A549 treated with AZD9567 at 1 μM for 4 hours (cell line): ENCODE data around the gene C12orf60. TPM values are rescaled to one million over a fixed set of nuclear protein-coding genes. Genes with fewer than 3 reads are reported as not detected.

Experiments
- total RNA-seq: library from RNA; stranded (reverse); fragments of 200-300 nt; extraction: Qiagen RNA extraction; gene quantifications from 5 replicates; pipeline ENCODE4 v1.2.3, GENCODE V29; 2022; ENCODE audit not compliant: insufficient read depth

C12orf60 gene, protein sequence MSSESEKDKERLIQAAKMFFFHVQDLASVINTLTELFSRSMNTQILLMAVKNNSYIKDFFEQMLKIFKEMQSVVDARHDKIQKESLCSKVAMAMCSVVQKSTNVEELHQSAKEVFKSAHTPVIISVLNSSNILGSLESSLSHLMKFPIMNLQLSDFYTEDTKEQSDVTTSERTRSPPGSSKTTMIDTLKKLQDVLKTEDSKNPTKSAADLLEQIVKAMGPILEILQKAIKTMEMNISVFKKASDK
- 1.4 to 2.2 TPM (median 1.7 TPM) in 4 of 5 replicates, not detected in the other for total RNA-seq

DNA sequence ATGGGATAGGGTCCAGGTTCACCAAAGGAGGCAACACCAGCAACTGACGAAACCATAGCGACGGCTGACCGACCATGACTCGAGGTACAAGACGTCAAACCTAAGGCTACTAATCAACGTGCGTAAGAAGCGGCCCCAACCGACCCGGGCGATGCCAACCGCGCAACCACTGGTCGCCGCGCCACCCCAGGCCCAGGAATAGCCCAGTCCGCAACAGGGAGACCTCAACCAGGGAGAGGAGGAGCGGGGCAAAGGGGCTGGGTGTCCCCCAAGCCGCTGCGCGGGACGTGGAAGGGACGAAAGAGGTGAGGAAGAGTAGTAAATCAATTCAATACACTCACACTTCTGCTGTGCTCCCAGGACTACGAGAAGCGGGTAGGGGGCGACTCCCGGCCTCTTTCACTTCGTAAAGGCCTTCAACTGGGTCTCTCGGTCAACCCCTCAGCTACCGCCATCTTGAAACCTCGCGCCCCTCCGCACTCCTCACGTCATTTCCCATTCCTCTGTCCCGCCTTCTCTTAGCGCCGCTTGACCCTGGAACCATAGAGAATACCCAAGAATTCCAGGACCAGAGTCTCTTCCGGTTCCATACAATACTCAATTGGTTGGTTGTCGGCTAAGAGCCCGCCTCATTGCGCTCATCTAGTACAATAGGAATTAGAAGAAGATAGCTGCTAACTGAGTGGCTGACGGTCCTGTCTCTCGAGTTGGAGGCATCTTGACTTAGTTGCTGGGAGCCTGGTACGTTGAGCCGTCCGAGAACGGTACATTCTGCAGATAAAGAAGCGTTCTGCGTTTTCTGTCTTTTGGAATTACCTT is at the start of gene C12orf60, which contains the start of gene WBP11:
Gene C12orf60, plus strand, starts transcription at position 660 of the 819 bp plus-strand sequence. CDS start 19,266 bp downstream, outside the sequence.
Gene WBP11, minus strand, starts transcription at position 468 of the 819 bp plus-strand sequence. CDS start 2,095 bp downstream, outside the sequence.

GRCh38 chr12:14814014-14814413 is 10.5 kb downstream of the C12orf60 start, which contains the start of gene SMCO3:
Gene SMCO3, minus strand, starts transcription at chr12:14814182. Its CDS starts 7,502 bp downstream, at chr12:14806680.

GRCh38 chr12:14843425-14843887 is 40.0 kb downstream of the C12orf60 start, which contains the start of gene ART4:
Gene ART4, minus strand, starts transcription at chr12:14843526. Its CDS starts 413 bp downstream, at chr12:14843113.

Other genes with a start within 250 kb of the C12orf60 start
- gene PLBD1, start 235.8 kb upstream of the C12orf60 start, total RNA-seq = 3.0 to 4.6 TPM (median 4.4 TPM) in 5 replicates
- gene GUCY2C, start 107.1 kb upstream of the C12orf60 start, total RNA-seq = 0.02 to 0.07 TPM in 2 of 5 replicates, not detected in the others
- gene WBP11, start 192 bp upstream of the C12orf60 start, total RNA-seq = 44.1 to 48.9 TPM (median 47.0 TPM) in 5 replicates
- gene SMCO3, start 10.5 kb downstream of the C12orf60 start, total RNA-seq = not detected in 5 replicates
- not detected in 5 replicates for gene ART4, start 39.9 kb downstream of the C12orf60 start, total RNA-seq
- not detected in 5 replicates for gene MGP, start 82.2 kb downstream of the C12orf60 start, total RNA-seq
- gene ERP27, start 134.9 kb downstream of the C12orf60 start, total RNA-seq = not detected in 5 replicates
- 0.89 to 1.4 TPM (median 1.1 TPM) in 4 of 5 replicates, not detected in the other for gene ARHGDIB, start 157.9 kb downstream of the C12orf60 start, total RNA-seq
- gene PDE6H, start 169.4 kb downstream of the C12orf60 start, total RNA-seq = not detected in 5 replicates